Uterus (tissue), 2 donors: Measurements from ENCODE around the gene KASH5.

Source experiments
- POLR2A ChIP-seq, 2 donors: fragments of 450-650 bp; IDR thresholded peaks; one replicate each; pipeline ENCODE4 v1.6.1; 2016; ENCODE audit warnings: antibody characterized with exemption in 2 of 2, mild to moderate bottlenecking in 1 of 2, moderate library complexity in 1 of 2
- TF ChIP-seq, protein P1 (sequence below), 4 experiments: fragments of 200-600 bp in 2 of 4; fragments of 450-650 bp in 2 of 4; sonication (generic) in 2 of 4; IDR thresholded peaks; one replicate each; pipeline ENCODE4 v1.5.1; 2016 to 2019; ENCODE audit warnings: antibody characterized with exemption in 4 of 4, mild to moderate bottlenecking in 2 of 4, moderate library complexity in 1 of 4

DNA sequence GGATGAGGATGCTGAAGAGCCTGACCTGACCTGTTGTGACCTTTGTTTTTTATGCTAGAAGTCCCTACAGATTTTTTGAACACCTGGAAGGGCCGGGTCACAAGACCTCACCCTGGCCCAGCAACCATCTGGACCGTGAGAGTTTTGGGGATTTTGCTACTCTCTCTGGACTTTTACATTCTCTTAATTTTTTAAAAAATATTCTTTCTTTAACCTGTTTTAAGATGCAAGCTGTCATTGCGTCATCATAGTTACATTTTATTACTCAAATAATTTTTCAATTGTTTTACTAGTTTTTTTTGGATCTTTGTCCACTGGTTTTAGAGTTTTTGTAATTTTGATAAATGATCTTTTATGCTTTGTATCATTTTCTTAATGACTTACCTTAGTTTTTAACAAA lies 16.9 kb upstream of the KASH5 start:
- TF ChIP-seq, protein P1, sequence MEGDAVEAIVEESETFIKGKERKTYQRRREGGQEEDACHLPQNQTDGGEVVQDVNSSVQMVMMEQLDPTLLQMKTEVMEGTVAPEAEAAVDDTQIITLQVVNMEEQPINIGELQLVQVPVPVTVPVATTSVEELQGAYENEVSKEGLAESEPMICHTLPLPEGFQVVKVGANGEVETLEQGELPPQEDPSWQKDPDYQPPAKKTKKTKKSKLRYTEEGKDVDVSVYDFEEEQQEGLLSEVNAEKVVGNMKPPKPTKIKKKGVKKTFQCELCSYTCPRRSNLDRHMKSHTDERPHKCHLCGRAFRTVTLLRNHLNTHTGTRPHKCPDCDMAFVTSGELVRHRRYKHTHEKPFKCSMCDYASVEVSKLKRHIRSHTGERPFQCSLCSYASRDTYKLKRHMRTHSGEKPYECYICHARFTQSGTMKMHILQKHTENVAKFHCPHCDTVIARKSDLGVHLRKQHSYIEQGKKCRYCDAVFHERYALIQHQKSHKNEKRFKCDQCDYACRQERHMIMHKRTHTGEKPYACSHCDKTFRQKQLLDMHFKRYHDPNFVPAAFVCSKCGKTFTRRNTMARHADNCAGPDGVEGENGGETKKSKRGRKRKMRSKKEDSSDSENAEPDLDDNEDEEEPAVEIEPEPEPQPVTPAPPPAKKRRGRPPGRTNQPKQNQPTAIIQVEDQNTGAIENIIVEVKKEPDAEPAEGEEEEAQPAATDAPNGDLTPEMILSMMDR (IDR thresholded peaks at IDR 0.05) = no peak
- TF ChIP-seq POLR2A (IDR thresholded peaks at IDR 0.05) = no peak
